Islet of Langerhans (tissue), 1 donor: ENCODE results near the gene TBX10.
A peak's percentile ranks its signal among the peaks of the same experiment; 100 is the strongest.
"Not testable (repeated sequence)": the region's sequence is repeated elsewhere in the genome, so short reads cannot be mapped to it uniquely, and the experiment has no call there.

Source experiments
- FAIRE-seq: peaks from one replicate; lab custom pipeline; 2011; peaks lifted over from hg19 to GRCh38; lab: Jason Lieb, UNC

The TBX10 gene

GRCh38 chr11:67664213-67664585 is 24.6 kb upstream of the TBX10 start:
- no peak for FAIRE-seq

GRCh38 chr11:67663532-67664212 is 24.1 kb upstream of the TBX10 start:
- FAIRE-seq, result no peak

- FAIRE-seq, result no peak
These were observed 23.4 kb upstream of the TBX10 start for GRCh38 chr11:67662835-67663531.

GRCh38 chr11:67662142-67662834 is 22.7 kb upstream of the TBX10 start:
- FAIRE-seq, result no peak

GRCh38 chr11:67660752-67661151 is 21.2 kb upstream of the TBX10 start:
- FAIRE-seq, result not testable (repeated sequence)

- not testable (repeated sequence) for FAIRE-seq
These were observed 20.1 kb upstream of the TBX10 start for GRCh38 chr11:67659651-67660165.

- FAIRE-seq, result no peak
These were observed 17.7 kb upstream of the TBX10 start for GRCh38 chr11:67657300-67657699.

- peak; percentile 27 for FAIRE-seq
These were observed 16.8 kb upstream of the TBX10 start for GRCh38 chr11:67656278-67656922.

- FAIRE-seq, result no peak
These were observed 14.7 kb upstream of the TBX10 start for GRCh38 chr11:67654225-67654624.

GRCh38 chr11:67652965-67653845 is 13.6 kb upstream of the TBX10 start:
- FAIRE-seq, result no peak

- FAIRE-seq, result no peak
These were observed 12.6 kb upstream of the TBX10 start for GRCh38 chr11:67651976-67652781.

GRCh38 chr11:67649634-67650510 is 10.3 kb upstream of the TBX10 start:
- FAIRE-seq, result no peak

- no peak for FAIRE-seq
These were observed 9.4 kb upstream of the TBX10 start for GRCh38 chr11:67648796-67649613.

GRCh38 chr11:67648140-67648795 is 8.7 kb upstream of the TBX10 start:
- FAIRE-seq, result no peak

- FAIRE-seq, result no peak
These were observed 7.9 kb upstream of the TBX10 start for GRCh38 chr11:67647471-67647870.

- no peak for FAIRE-seq
These were observed 7.2 kb upstream of the TBX10 start for GRCh38 chr11:67646535-67647336.
